Endothelial cell (in vitro differentiated cells): Measurements from ENCODE around the gene CHIC2. TPM values are rescaled to one million over a fixed set of nuclear protein-coding genes. Genes with fewer than 3 reads are reported as not detected.

ENCODE experiments used
- DNase-seq: peaks from one replicate; pipeline ENCODE4 v3.0.0; 2021; ENCODE audit warnings: low spot score
- H3K27ac Mint-ChIP-seq: one replicate; pipeline ENCODE4 v1.8.0; 2021; ENCODE audit warnings: mixed read lengths, inconsistent platforms; ENCODE audit not compliant: unreplicated experiment
- H3K27me3 Mint-ChIP-seq: one replicate; pipeline ENCODE4 v1.8.0; 2021; ENCODE audit warnings: mild to moderate bottlenecking, moderate library complexity, mixed read lengths, inconsistent platforms; ENCODE audit not compliant: unreplicated experiment
- H3K36me3 Mint-ChIP-seq: one replicate; pipeline ENCODE4 v1.8.0; 2021; ENCODE audit warnings: mild to moderate bottlenecking, low read depth, mixed read lengths, inconsistent platforms; ENCODE audit not compliant: unreplicated experiment
- H3K4me1 Mint-ChIP-seq: one replicate; pipeline ENCODE4 v1.8.0; 2021; ENCODE audit warnings: mild to moderate bottlenecking, mixed read lengths, inconsistent platforms; ENCODE audit not compliant: unreplicated experiment
- H3K4me3 Mint-ChIP-seq: one replicate; pipeline ENCODE4 v1.8.0; 2021; ENCODE audit warnings: mild to moderate bottlenecking, mixed read lengths, inconsistent platforms; ENCODE audit not compliant: unreplicated experiment
- H3K9me3 Mint-ChIP-seq: one replicate; pipeline ENCODE4 v1.8.0; 2021; ENCODE audit warnings: mixed read lengths, inconsistent platforms; ENCODE audit not compliant: unreplicated experiment
- CTCF ChIP-seq: fragments of 200-600 bp; sonication (generic); IDR thresholded peaks from one replicate; pipeline ENCODE4 v1.5.0; 2021; ENCODE audit warnings: antibody characterized with exemption; ENCODE audit not compliant: unreplicated experiment
- total RNA-seq: library from RNA; stranded (reverse); fragmentation: NEBNext Ultra II Directional; extraction: Animal tissue kit (Norgen Biotek cat#: 25700); gene quantifications from one replicate; pipeline ENCODE4 v1.2.1, GENCODE V29; 2021; ENCODE audit not compliant: unreplicated experiment

CHIC2 gene
- total RNA-seq, 1 donor from 2014 or later, result 33.1 TPM

- Mint-ChIP-seq H3K4me1 (peaks cover 19% of the 10 kb centered on the region), H3K9me3 (no peaks in the 10 kb centered on the region), H3K4me3 (no peak overlapping the region), H3K27me3 (no peaks in the 10 kb centered on the region), H3K27ac (no peak overlapping the region), H3K36me3 (no peaks in the 10 kb centered on the region)
- TF ChIP-seq CTCF, result no peak
- DNase-seq, result no peak
These were observed 17.8 kb upstream of the CHIC2 start for GRCh38 chr4:54082168-54082567.

DNA sequence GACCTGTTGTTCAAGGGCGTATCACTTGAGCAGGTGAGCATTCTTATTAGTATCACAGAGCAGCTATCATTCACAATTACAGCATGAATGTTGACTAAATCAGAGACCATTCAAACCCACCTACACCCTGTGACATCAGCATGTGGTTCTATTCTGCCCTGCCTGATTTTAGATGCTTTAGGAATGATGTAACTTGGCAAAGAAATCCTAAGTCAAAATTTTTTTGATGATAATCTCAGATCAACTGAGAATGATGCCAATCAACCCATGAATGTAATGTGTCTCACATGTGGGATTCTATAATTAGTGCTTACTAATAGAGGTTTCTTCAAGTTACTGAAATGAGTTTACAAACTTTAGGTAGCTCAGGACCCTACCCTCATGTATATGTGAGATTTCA is 13.4 kb upstream of the CHIC2 start:
- DNase-seq, result no peak
- TF ChIP-seq CTCF, result no peak
- Mint-ChIP-seq H3K36me3 (no peaks in the 10 kb centered on the region), H3K4me1 (peaks cover 15% of the 10 kb centered on the region), H3K27me3 (no peaks in the 10 kb centered on the region), H3K4me3 (no peak overlapping the region), H3K9me3 (no peaks in the 10 kb centered on the region), H3K27ac (no peak overlapping the region)

GRCh38 chr4:54076673-54077072 is 12.3 kb upstream of the CHIC2 start:
- Mint-ChIP-seq H3K4me1 (peaks cover 4% of the 10 kb centered on the region), H3K36me3 (no peaks in the 10 kb centered on the region), H3K27ac (no peak overlapping the region), H3K9me3 (no peaks in the 10 kb centered on the region), H3K4me3 (no peak overlapping the region), H3K27me3 (no peaks in the 10 kb centered on the region)
- no peak for TF ChIP-seq CTCF
- DNase-seq, result no peak

DNA sequence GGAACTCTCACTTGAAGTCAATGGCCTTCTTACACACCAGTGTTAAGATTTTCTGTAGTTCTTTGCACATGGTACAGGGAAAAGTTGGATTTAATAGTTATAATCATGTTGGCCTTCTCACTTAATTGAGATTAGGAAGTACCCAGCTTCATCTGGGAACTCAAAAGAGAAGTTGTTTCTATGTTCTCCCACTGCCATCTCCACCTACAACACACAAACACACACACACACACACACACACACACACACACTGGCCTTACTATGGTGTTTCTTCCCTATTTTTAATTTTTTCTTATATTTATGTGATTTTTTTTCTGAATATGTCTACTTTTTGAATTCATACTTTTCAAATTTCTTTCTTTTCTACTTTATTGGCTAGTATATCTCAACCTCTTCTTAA is 10.0 kb upstream of the CHIC2 start:
- no peak overlapping the region for H3K4me3 Mint-ChIP-seq
- peaks cover 3% of the 10 kb centered on the region for H3K27me3 Mint-ChIP-seq
- no peak for TF ChIP-seq CTCF
- no peaks in the 10 kb centered on the region for H3K9me3 Mint-ChIP-seq
- DNase-seq, result no peak
- peaks cover 8% of the 10 kb centered on the region for H3K4me1 Mint-ChIP-seq
- H3K36me3 Mint-ChIP-seq, result no peaks in the 10 kb centered on the region
- H3K27ac Mint-ChIP-seq, result no peak overlapping the region

DNA sequence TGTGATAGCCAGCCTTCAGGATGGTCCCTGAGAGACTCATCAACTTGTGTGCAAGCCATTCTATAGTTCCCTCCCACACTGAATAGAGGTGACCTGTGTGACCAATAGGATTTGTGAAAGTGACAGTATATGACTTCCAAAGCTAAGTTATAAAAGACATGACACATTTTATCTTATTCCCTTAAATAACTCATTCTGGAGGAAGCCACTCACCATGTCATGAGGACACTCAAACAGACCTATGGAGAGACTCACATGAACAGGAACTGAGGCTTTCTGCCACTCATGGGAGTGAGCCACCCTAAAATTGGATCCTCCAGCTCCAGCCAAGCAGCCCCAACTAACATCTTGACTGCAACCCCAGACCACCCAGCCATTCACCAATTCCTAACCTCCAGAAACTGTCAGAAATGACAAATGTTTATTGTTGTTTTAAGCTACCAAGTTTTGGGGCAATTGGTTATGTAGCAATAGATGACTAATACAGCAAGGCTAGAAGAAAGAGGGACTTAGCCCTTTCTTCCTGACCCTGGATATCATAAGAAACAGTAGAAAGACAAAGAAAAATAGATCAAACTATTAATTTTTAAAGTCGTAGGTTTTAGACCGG is 9.0 kb upstream of the CHIC2 start:
- H3K4me3 Mint-ChIP-seq, result no peak overlapping the region
- no peaks in the 10 kb centered on the region for H3K9me3 Mint-ChIP-seq
- H3K36me3 Mint-ChIP-seq, result no peaks in the 10 kb centered on the region
- peaks cover 11% of the 10 kb centered on the region for H3K4me1 Mint-ChIP-seq
- H3K27ac Mint-ChIP-seq, result no peak overlapping the region
- TF ChIP-seq CTCF, result no peak
- peaks cover 3% of the 10 kb centered on the region for H3K27me3 Mint-ChIP-seq
- no peak for DNase-seq
